A673 (cell line): Measurements from ENCODE around the gene DDX39B. TPM values are rescaled to one million over a fixed set of nuclear protein-coding genes. Genes with fewer than 3 reads are reported as not detected.
A peak's percentile ranks its signal among the peaks of the same experiment; 100 is the strongest.
"Not testable (repeated sequence)": the region's sequence is repeated elsewhere in the genome, so short reads cannot be mapped to it uniquely, and the experiment has no call there.

Experiments used
- BruUV-seq: library from RNA; stranded (reverse); fragments of 400-500 nt; replicated peaks from 2 replicates; lab custom pipeline; 2021; lab: Mats Ljungman, UMichigan
- CTCF ChIA-PET: fragments of 300-600 bp; sonication (Branson Sonifier 250); formaldehyde crosslinking; loops from one replicate; lab custom pipeline; 2022; ENCODE audit warnings: antibody characterized with exemption; lab: Charles Lee
- POLR2A ChIA-PET: fragments of 300-600 bp; sonication (Branson Sonifier 250); formaldehyde crosslinking; loops from one replicate; lab custom pipeline; 2022; ENCODE audit warnings: antibody characterized with exemption; ENCODE audit not compliant: low non-redundant PET; lab: Charles Lee
- DNase-seq: peaks from one replicate; pipeline ENCODE4 v3.0.0-alpha.2; 2015; ENCODE audit warnings: low spot score
- H3K27ac ChIP-seq: fragments of 200-600 bp; sonication (generic); 2 replicates; pipeline ENCODE4 v1.5.1; 2016; ENCODE audit warnings: mixed run types, low read depth, mild to moderate bottlenecking, mixed read lengths, antibody characterized with exemption, low read length; ENCODE audit not compliant: poor library complexity, severe bottlenecking
- H3K27me3 ChIP-seq: fragments of 200-600 bp; sonication (generic); replicated peaks from 2 replicates; pipeline ENCODE4 v1.6.1; 2017; ENCODE audit warnings: mixed run types, low read depth, mild to moderate bottlenecking, mixed read lengths, antibody characterized with exemption, low read length; ENCODE audit not compliant: insufficient read depth, poor library complexity
- H3K36me3 ChIP-seq: fragments of 200-600 bp; sonication (generic); 2 replicates; pipeline ENCODE4 v1.6.1; 2016; ENCODE audit warnings: mixed run types, mild to moderate bottlenecking, mixed read lengths, antibody characterized with exemption, low read length; ENCODE audit not compliant: insufficient read depth, poor library complexity, severe bottlenecking
- H3K4me1 ChIP-seq: fragments of 200-600 bp; sonication (generic); 2 replicates; pipeline ENCODE4 v1.6.1; 2017; ENCODE audit warnings: mixed run types, mild to moderate bottlenecking, mixed read lengths, antibody characterized with exemption, low read length; ENCODE audit not compliant: insufficient read depth, poor library complexity, severe bottlenecking
- H3K4me3 ChIP-seq: fragments of 200-600 bp; sonication (generic); 2 replicates; pipeline ENCODE4 v1.5.1; 2016; ENCODE audit warnings: low read depth, mixed run types, mild to moderate bottlenecking, mixed read lengths, low read length; ENCODE audit not compliant: poor library complexity, severe bottlenecking
- H3K9me3 ChIP-seq: fragments of 200-600 bp; sonication (generic); 2 replicates; pipeline ENCODE4 v1.6.1; 2016; ENCODE audit warnings: mixed run types, low read depth, mild to moderate bottlenecking, mixed read lengths, antibody characterized with exemption, low read length; ENCODE audit not compliant: poor library complexity, severe bottlenecking
- CTCF ChIP-seq: fragments of 300-800, 200-600 bp; sonication (generic); conservative IDR thresholded peaks from 2 replicates; pipeline ENCODE4 v1.5.1; 2017; ENCODE audit warnings: low read depth, mild to moderate bottlenecking, antibody characterized with exemption, low read length, moderate library complexity, mixed read lengths
- EZH2 ChIP-seq: fragments of 200-600 bp; sonication (generic); IDR thresholded peaks from 2 replicates; pipeline ENCODE4 v1.6.1; 2017; ENCODE audit warnings: borderline replicate concordance, low read depth, mild to moderate bottlenecking, mixed read lengths, antibody characterized with exemption, low read length; ENCODE audit not compliant: poor library complexity, severe bottlenecking
- intact Hi-C: fragments of 100-400 bp; cut with micrococcal nuclease; formaldehyde crosslinking; loops from one replicate; pipeline ENCODE4 v1.10.0; 2022; ENCODE audit not compliant: unreplicated experiment
- total RNA-seq: library from RNA; stranded (reverse); gene quantifications from 2 replicates; pipeline ENCODE4 v1.2.3, GENCODE V29; 2021

Gene DDX39B
- total RNA-seq, 1 experiment from 2014 or later: 558 TPM

GRCh38 chr6:31498748-31499147, 43.1 kb downstream of the DDX39B start:
- H3K27me3 ChIP-seq: no peaks in the 10 kb centered on the region
- no peak overlapping the region for H3K27ac ChIP-seq
- TF ChIP-seq EZH2: no peak
- no peak for TF ChIP-seq CTCF
- POLR2A ChIA-PET: interaction anchor here (0.6 kb wide), 1 partner anchor 474 kb away, joined by 9 read pairs; a partner anchor contains a TSS
- CTCF ChIA-PET: no interaction called here
- H3K4me1 ChIP-seq: peaks cover 7% of the 10 kb centered on the region
- peak; percentile 16 for DNase-seq
- H3K9me3 ChIP-seq: no peaks in the 10 kb centered on the region
- BruUV-seq: no TSS peak
- peak overlapping the region; percentile 17 for H3K4me3 ChIP-seq
- H3K36me3 ChIP-seq: no peaks in the 10 kb centered on the region
- intact Hi-C loops: loop anchor here (5.0 kb wide), 1 partner anchor 44 kb away; the partner anchor contains the start of gene DDX39B

GRCh38 chr6:31497531-31498476, 44.0 kb downstream of the DDX39B start, which contains the start of gene MICB:
Gene MICB (plus strand): TSS chr6:31498145. CDS start chr6:31498194, 49 bp downstream.
- POLR2A ChIA-PET: interaction anchor here (0.6 to 0.7 kb wide), 2 partner anchors 44 to 474 kb away, joined by 4 to 9 read pairs; partner anchors contain the start of gene DDX39B
- H3K27ac ChIP-seq: no peak within 1 kb of the TSS
- peak within 1 kb of the TSS; percentile 48 for H3K4me3 ChIP-seq
- H3K27me3 ChIP-seq: no peaks in the 10 kb centered on the region
- intact Hi-C loops: loop anchor here (5.0 kb wide), 1 partner anchor 44 kb away; the partner anchor contains the start of gene DDX39B
- peak; percentile 92 for DNase-seq
- BruUV-seq: no TSS peak
- CTCF ChIA-PET: interaction anchor here (0.6 kb wide), 1 partner anchor 819 kb away, joined by 3 read pairs; no protein-coding TSS in a partner anchor
- no peaks in the 10 kb centered on the region for H3K36me3 ChIP-seq
- H3K4me1 ChIP-seq: peaks cover 7% of the 10 kb centered on the region
- TF ChIP-seq EZH2 (no peak), CTCF (no peak)
- H3K9me3 ChIP-seq: no peaks in the 10 kb centered on the region

- H3K4me1 ChIP-seq, H3K27me3 ChIP-seq, H3K27ac ChIP-seq, DNase-seq, BruUV-seq, H3K36me3 ChIP-seq, H3K9me3 ChIP-seq, CTCF ChIA-PET: not testable (repeated sequence)
- POLR2A ChIA-PET: interaction anchor here (0.6 to 0.7 kb wide), 2 partner anchors 15 to 45 kb away, joined by 4 to 12 read pairs; partner anchors contain the start of gene DDX39B
- intact Hi-C loops: loop anchor here (5.0 kb wide), 1 partner anchor 45 kb away; the partner anchor contains the start of gene DDX39B
- peak overlapping the region; percentile 48 for H3K4me3 ChIP-seq
These were observed 45.0 kb downstream of the DDX39B start for GRCh38 chr6:31496826-31497225.
